ENCODE measurements around the gene FOXL3.
"Not testable (repeated sequence)": the region's sequence is repeated elsewhere in the genome, so short reads cannot be mapped to it uniquely, and the experiment has no call there.

FOXL3 gene

GRCh38 chr7:260441-261281, 29.3 kb upstream of the FOXL3 start:
- peaks cover 5 to 10% of the 10 kb centered on the region in 2 donors for H3K4me1 ChIP-seq (ENCODE audit: control insufficient read depth in 1 of 2, insufficient read depth in 2 of 2, low read length in 2 of 2)
- no peak overlapping the region for H3K9ac ChIP-seq (ENCODE audit: low read depth in 1 of 2, low read length in 2 of 2)
- H3K4me3 ChIP-seq (ENCODE audit: low read depth in 1 of 2, low read length in 2 of 2): no peak overlapping the region
- H3K9me3 ChIP-seq (ENCODE audit: control insufficient read depth in 1 of 2, low read length in 2 of 2): peaks cover 10 to 15% of the 10 kb centered on the region in 2 donors
- peaks cover 12 to 57% of the 10 kb centered on the region in 2 donors for H3K36me3 ChIP-seq (ENCODE audit: control insufficient read depth in 1 of 2, insufficient read depth in 2 of 2, low read length in 2 of 2)
- no peak overlapping the region for H3K27ac ChIP-seq (ENCODE audit: low read depth, low read length)
- no peaks in the 10 kb centered on the region for H3K27me3 ChIP-seq (ENCODE audit: control insufficient read depth in 1 of 2, insufficient read depth in 2 of 2, low read length in 2 of 2)

- H3K4me3 ChIP-seq (ENCODE audit: low read depth in 1 of 2, low read length in 2 of 2): no peak overlapping the region
- H3K36me3 ChIP-seq (ENCODE audit: control insufficient read depth in 1 of 2, insufficient read depth in 2 of 2, low read length in 2 of 2): peaks cover 10 to 48% of the 10 kb centered on the region in 2 donors
- H3K9ac ChIP-seq (ENCODE audit: low read depth in 1 of 2, low read length in 2 of 2): no peak overlapping the region
- H3K4me1 ChIP-seq (ENCODE audit: control insufficient read depth in 1 of 2, insufficient read depth in 2 of 2, low read length in 2 of 2): peaks cover 5 to 10% of the 10 kb centered on the region in 2 donors
- H3K27me3 ChIP-seq (ENCODE audit: control insufficient read depth in 1 of 2, insufficient read depth in 2 of 2, low read length in 2 of 2): no peaks in the 10 kb centered on the region
- H3K27ac ChIP-seq (ENCODE audit: low read depth, low read length): no peak overlapping the region
- peaks cover 10 to 15% of the 10 kb centered on the region in 2 donors for H3K9me3 ChIP-seq (ENCODE audit: control insufficient read depth in 1 of 2, low read length in 2 of 2)
Measured at GRCh38 chr7:261341-262250, 28.4 kb upstream of the FOXL3 start.

DNA sequence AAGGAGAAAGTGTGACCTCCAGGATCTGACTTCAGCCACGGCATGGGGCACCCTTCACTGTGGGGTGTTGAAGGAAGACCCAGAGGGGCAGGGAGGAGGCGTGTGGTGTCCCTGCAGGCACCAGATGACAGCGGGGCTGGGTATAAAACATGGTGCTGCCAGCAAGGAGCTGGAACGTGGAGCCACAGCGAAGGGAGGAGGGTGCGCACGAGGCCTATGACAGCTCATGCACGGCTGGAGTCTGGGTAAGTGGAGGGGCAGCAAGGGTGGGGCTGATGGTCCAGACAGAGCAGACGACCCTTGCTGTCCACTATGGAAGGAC, 27.8 kb upstream of the FOXL3 start:
- H3K27me3 ChIP-seq (ENCODE audit: control insufficient read depth in 1 of 2, insufficient read depth in 2 of 2, low read length in 2 of 2): no peaks in the 10 kb centered on the region
- H3K4me3 ChIP-seq (ENCODE audit: low read depth in 1 of 2, low read length in 2 of 2): peak overlapping the region in 1 of 2 donors; percentile 38
- peaks cover 8 to 41% of the 10 kb centered on the region in 2 donors for H3K36me3 ChIP-seq (ENCODE audit: control insufficient read depth in 1 of 2, insufficient read depth in 2 of 2, low read length in 2 of 2)
- peaks cover 5 to 10% of the 10 kb centered on the region in 2 donors for H3K4me1 ChIP-seq (ENCODE audit: control insufficient read depth in 1 of 2, insufficient read depth in 2 of 2, low read length in 2 of 2)
- H3K9me3 ChIP-seq (ENCODE audit: control insufficient read depth in 1 of 2, low read length in 2 of 2): peaks cover 10 to 15% of the 10 kb centered on the region in 2 donors
- H3K27ac ChIP-seq (ENCODE audit: low read depth, low read length): no peak overlapping the region
- H3K9ac ChIP-seq (ENCODE audit: low read depth in 1 of 2, low read length in 2 of 2): no peak overlapping the region

DNA sequence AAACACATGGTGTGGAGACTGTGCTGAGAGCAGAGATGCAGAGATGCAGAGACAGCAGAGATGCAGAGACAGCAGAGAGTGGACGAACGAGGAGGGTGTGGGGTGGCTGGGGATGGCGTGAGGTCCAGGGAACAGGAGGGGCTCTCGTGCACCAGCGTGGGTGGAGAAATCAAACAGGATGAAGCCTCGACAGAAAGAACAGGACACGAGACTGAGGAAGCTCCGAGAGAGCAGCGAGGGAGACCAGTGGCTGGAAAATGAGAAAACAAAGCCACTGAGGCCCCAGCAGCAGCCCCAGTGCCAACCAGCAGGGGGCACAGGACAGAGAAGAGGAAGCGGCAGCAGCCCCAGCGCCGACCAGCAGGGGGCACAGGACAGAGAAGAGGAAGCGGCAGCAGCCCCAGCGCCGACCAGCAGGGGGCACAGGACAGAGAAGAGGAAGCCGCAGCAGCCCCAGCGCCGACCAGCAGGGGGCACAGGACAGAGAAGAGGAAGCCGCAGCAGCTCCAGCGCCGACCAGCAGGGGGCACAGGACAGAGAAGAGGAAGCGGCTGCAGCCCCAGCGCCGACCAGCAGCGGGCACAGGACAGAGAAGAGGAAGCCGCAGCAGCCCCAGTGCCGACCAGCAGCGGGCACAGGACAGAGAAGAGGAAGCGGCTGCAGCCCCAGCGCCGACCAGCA, 27.2 kb upstream of the FOXL3 start:
- H3K27me3 ChIP-seq (ENCODE audit: control insufficient read depth in 1 of 2, insufficient read depth in 2 of 2, low read length in 2 of 2); H3K4me1 ChIP-seq (ENCODE audit: control insufficient read depth in 1 of 2, insufficient read depth in 2 of 2, low read length in 2 of 2); H3K27ac ChIP-seq (ENCODE audit: low read depth, low read length); H3K9ac ChIP-seq (ENCODE audit: low read depth in 1 of 2, low read length in 2 of 2): not testable (repeated sequence)
- H3K36me3 ChIP-seq (ENCODE audit: control insufficient read depth in 1 of 2, insufficient read depth in 2 of 2, low read length in 2 of 2): peaks cover 8 to 36% of the 10 kb centered on the region in 2 donors
- H3K4me3 ChIP-seq (ENCODE audit: low read depth in 1 of 2, low read length in 2 of 2): peak overlapping the region in 1 of 2 donors; percentile 38
- peaks cover 10 to 15% of the 10 kb centered on the region in 2 donors for H3K9me3 ChIP-seq (ENCODE audit: control insufficient read depth in 1 of 2, low read length in 2 of 2)

GRCh38 chr7:263483-264351, 26.3 kb upstream of the FOXL3 start:
- not testable (repeated sequence) for H3K9ac ChIP-seq (ENCODE audit: low read depth in 1 of 2, low read length in 2 of 2); H3K27me3 ChIP-seq (ENCODE audit: control insufficient read depth in 1 of 2, insufficient read depth in 2 of 2, low read length in 2 of 2); H3K27ac ChIP-seq (ENCODE audit: low read depth, low read length); H3K4me1 ChIP-seq (ENCODE audit: control insufficient read depth in 1 of 2, insufficient read depth in 2 of 2, low read length in 2 of 2); H3K4me3 ChIP-seq (ENCODE audit: low read depth in 1 of 2, low read length in 2 of 2)
- Histone ChIP-seq H3K9me3 (ENCODE audit: control insufficient read depth in 1 of 2, low read length in 2 of 2) (peaks cover 10 to 15% of the 10 kb centered on the region in 2 donors), H3K36me3 (ENCODE audit: control insufficient read depth in 1 of 2, insufficient read depth in 2 of 2, low read length in 2 of 2) (peaks cover 8 to 27% of the 10 kb centered on the region in 2 donors)

DNA sequence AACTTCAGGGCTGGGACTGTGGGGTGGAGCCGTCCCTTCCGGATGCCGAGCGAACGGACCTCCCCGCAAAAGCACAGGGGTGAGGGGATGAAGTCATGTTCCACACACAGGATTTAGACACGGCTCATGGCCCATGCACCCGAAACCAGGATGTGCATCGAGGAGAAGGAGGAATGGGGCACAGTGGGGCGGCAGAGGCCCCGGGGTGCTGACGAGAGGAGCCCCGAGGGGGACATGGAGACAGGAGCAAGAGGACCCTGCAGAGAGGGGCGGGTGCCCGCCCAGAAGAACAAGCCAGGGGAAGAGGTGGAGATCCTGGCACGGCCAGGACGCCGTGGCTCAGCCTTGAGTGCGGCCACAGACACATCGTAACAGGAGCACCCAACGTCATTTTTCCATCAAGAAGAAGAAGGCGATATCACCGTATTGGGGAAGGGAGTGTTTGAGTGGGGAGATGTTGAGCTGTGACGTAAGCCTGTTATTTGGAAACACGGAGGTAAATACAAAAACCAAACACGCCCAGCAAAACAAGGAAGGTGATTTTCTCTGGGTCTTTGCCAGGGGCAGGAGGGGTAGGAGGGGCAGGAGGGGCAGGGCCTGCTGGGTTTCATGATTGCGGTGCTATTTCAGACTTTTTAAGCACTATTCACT, 25.3 kb upstream of the FOXL3 start:
- Histone ChIP-seq H3K9me3 (ENCODE audit: control insufficient read depth in 1 of 2, low read length in 2 of 2) (peaks cover 10 to 15% of the 10 kb centered on the region in 2 donors), H3K27ac (ENCODE audit: low read depth, low read length) (no peak overlapping the region), H3K4me3 (ENCODE audit: low read depth in 1 of 2, low read length in 2 of 2) (peak overlapping the region in 1 of 2 donors; percentile 7), H3K4me1 (ENCODE audit: control insufficient read depth in 1 of 2, insufficient read depth in 2 of 2, low read length in 2 of 2) (peaks cover 5 to 10% of the 10 kb centered on the region in 2 donors), H3K27me3 (ENCODE audit: control insufficient read depth in 1 of 2, insufficient read depth in 2 of 2, low read length in 2 of 2) (no peaks in the 10 kb centered on the region), H3K9ac (ENCODE audit: low read depth in 1 of 2, low read length in 2 of 2) (peak overlapping the region in 1 of 2 donors; percentile 11), H3K36me3 (ENCODE audit: control insufficient read depth in 1 of 2, insufficient read depth in 2 of 2, low read length in 2 of 2) (peaks cover 8 to 17% of the 10 kb centered on the region in 2 donors)

- H3K27ac ChIP-seq (ENCODE audit: low read depth, low read length): no peak overlapping the region
- peaks cover 5 to 10% of the 10 kb centered on the region in 2 donors for H3K4me1 ChIP-seq (ENCODE audit: control insufficient read depth in 1 of 2, insufficient read depth in 2 of 2, low read length in 2 of 2)
- no peaks in the 10 kb centered on the region for H3K27me3 ChIP-seq (ENCODE audit: control insufficient read depth in 1 of 2, insufficient read depth in 2 of 2, low read length in 2 of 2)
- H3K9me3 ChIP-seq (ENCODE audit: control insufficient read depth in 1 of 2, low read length in 2 of 2): peaks cover 10 to 15% of the 10 kb centered on the region in 2 donors
- peaks cover 2 to 10% of the 10 kb centered on the region in 2 donors for H3K36me3 ChIP-seq (ENCODE audit: control insufficient read depth in 1 of 2, insufficient read depth in 2 of 2, low read length in 2 of 2)
- H3K4me3 ChIP-seq (ENCODE audit: low read depth in 1 of 2, low read length in 2 of 2): peak overlapping the region in 1 of 2 donors; percentile 7
- H3K9ac ChIP-seq (ENCODE audit: low read depth in 1 of 2, low read length in 2 of 2): peak overlapping the region in 1 of 2 donors; percentile 11
Measured at GRCh38 chr7:265192-265997, 24.6 kb upstream of the FOXL3 start.

DNA sequence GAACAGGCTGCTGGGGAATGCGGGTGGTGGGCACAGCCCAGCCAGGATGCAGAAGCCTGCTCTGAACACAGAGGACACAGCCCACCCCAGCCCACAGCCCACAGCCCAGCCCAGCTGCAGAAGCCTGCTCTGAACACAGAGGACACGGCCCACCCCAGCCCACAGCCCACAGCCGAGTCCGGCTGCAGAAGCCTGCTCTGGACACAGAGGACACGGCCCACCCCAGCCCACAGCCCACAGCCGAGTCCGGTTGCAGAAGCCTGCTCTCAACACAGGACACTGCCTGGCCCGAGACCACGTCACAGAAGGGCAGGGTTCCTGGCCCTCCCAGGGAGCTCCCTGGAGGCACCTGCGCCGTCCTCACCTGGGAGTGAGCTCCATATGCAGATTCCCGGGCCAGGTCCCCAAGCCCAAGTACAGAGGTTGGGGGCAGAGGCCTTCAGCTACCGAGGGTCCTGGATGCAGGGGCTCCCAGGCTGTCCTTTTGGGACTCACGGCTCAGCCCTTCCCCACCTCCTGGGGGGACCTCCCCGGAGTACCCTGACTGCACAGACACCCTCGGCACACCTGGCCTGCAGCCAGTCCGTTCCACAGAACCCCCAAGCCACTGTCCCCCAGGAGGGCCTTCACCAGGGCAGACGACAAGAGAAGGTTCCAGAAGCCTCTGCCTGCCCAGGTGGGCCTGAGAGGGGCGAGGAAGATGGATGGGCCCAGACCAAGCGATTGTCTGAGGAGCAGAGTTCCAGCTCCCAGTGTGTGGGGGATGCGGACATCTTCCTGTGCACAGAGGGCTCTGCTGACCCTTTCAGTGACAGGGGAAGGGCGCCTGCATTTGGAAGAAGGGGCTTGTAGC, 23.7 kb upstream of the FOXL3 start:
- H3K27me3 ChIP-seq (ENCODE audit: control insufficient read depth in 1 of 2, insufficient read depth in 2 of 2, low read length in 2 of 2): no peaks in the 10 kb centered on the region
- H3K27ac ChIP-seq (ENCODE audit: low read depth, low read length): no peak overlapping the region
- peaks cover 5 to 10% of the 10 kb centered on the region in 2 donors for H3K4me1 ChIP-seq (ENCODE audit: control insufficient read depth in 1 of 2, insufficient read depth in 2 of 2, low read length in 2 of 2)
- H3K9me3 ChIP-seq (ENCODE audit: control insufficient read depth in 1 of 2, low read length in 2 of 2): peaks cover 10 to 11% of the 10 kb centered on the region in 2 donors
- H3K36me3 ChIP-seq (ENCODE audit: control insufficient read depth in 1 of 2, insufficient read depth in 2 of 2, low read length in 2 of 2): peaks cover 0 to 2% of the 10 kb centered on the region in 2 donors
- no peak overlapping the region for H3K4me3 ChIP-seq (ENCODE audit: low read depth in 1 of 2, low read length in 2 of 2)
- no peak overlapping the region for H3K9ac ChIP-seq (ENCODE audit: low read depth in 1 of 2, low read length in 2 of 2)

All from duodenal mucosa (tissue), 2 donors.